K562 (cell line): Measurements from ENCODE around the gene OAT. TPM values are rescaled to one million over a fixed set of nuclear protein-coding genes. Genes with fewer than 3 reads are reported as not detected.

Source experiments
- CBFA2T2 ChIP-seq: fragments of 450-650 bp; conservative IDR thresholded peaks from 2 replicates; pipeline ENCODE4 v1.6.1; 2017; ENCODE audit warnings: mild to moderate bottlenecking
- ESRRA ChIP-seq: fragments of 450-650 bp; IDR thresholded peaks from 2 replicates; pipeline ENCODE4 v1.6.1; 2014; ENCODE audit warnings: low read depth, mild to moderate bottlenecking, moderate library complexity, borderline replicate concordance
- FOSL1 ChIP-seq: fragments of 200-800 bp; sonication (Bioruptor generic); conservative IDR thresholded peaks from 2 replicates; pipeline ENCODE4 v1.6.1; 2016; ENCODE audit warnings: missing genetic modification characterization, missing compliant biosample characterization
- GATA2 ChIP-seq: sonication (generic); formaldehyde crosslinking; IDR thresholded peaks from 2 replicates; pipeline ENCODE4 v1.4.0; 2020; ENCODE audit warnings: mild to moderate bottlenecking, missing genetic modification reagents
- JUNB ChIP-seq: fragments of 450-650 bp; formaldehyde crosslinking; conservative IDR thresholded peaks from 2 replicates; pipeline ENCODE4 v1.4.0; 2020; ENCODE audit warnings: mild to moderate bottlenecking
- KDM1A ChIP-seq, 2 experiments: fragments of 450-650 bp; IDR thresholded peaks; 2 replicates each; pipeline ENCODE4 v1.6.1; 2016; ENCODE audit warnings: mild to moderate bottlenecking in 2 of 2
- L3MBTL2 ChIP-seq: fragments of 450-650 bp; IDR thresholded peaks from 2 replicates; pipeline ENCODE4 v1.6.1; 2016; ENCODE audit warnings: mild to moderate bottlenecking, moderate library complexity
- NR2C2 ChIP-seq, 2 experiments: fragments of 200-800 bp in 1 of 2; sonication (Bioruptor generic) in 1 of 2; sonication (generic) in 1 of 2; formaldehyde crosslinking in 1 of 2; IDR thresholded peaks; 2 replicates each; pipeline versions ENCODE4 v1.6.1 to v1.8.0; 2016 to 2022; ENCODE audit warnings: mild to moderate bottlenecking in 1 of 2, missing compliant biosample characterization in 1 of 2, missing genetic modification characterization in 1 of 2, missing genetic modification reagents in 1 of 2
- NR4A1 ChIP-seq, 2 experiments: fragments of 250-450 bp in 1 of 2; fragments of 450-650 bp in 1 of 2; sonication (Bioruptor Pico) in 1 of 2; IDR thresholded peaks; 2 replicates each; pipeline versions ENCODE4 v1.4.0 to v1.6.1; 2016 to 2020; ENCODE audit warnings: mild to moderate bottlenecking in 2 of 2, missing compliant biosample characterization in 1 of 2, missing genetic modification characterization in 1 of 2, moderate library complexity in 1 of 2
- NRF1 ChIP-seq, 2 experiments: fragments of 450-650 bp; IDR thresholded peaks in 1 of 2; conservative IDR thresholded peaks in 1 of 2; 2 replicates each; pipeline ENCODE4 v1.6.1; 2014; ENCODE audit warnings: mild to moderate bottlenecking in 2 of 2
- PML ChIP-seq: IDR thresholded peaks from 2 replicates; pipeline ENCODE4 v1.6.1; 2012; ENCODE audit warnings: low read length, inconsistent platforms
- RBBP5 ChIP-seq: fragments of 200-600 bp; sonication (generic); IDR thresholded peaks from 2 replicates; pipeline ENCODE4 v1.6.1; 2012; ENCODE audit warnings: borderline replicate concordance, mild to moderate bottlenecking, low read length, control low read depth, inconsistent platforms; ENCODE audit not compliant: insufficient read depth, poor library complexity, severe bottlenecking
- RBFOX2 ChIP-seq: fragments of 200-400 bp; formaldehyde crosslinking; IDR thresholded peaks from 2 replicates; pipeline ENCODE4 v1.6.1; 2017; ENCODE audit warnings: low read depth, mild to moderate bottlenecking, low read length, moderate library complexity
- SIX5 ChIP-seq, 2 experiments: IDR thresholded peaks; 2 replicates each; pipeline ENCODE4 v1.6.1; 2011; ENCODE audit warnings: low read length in 2 of 2, borderline replicate concordance in 1 of 2, low read depth in 1 of 2, mild to moderate bottlenecking in 1 of 2, moderate library complexity in 1 of 2; ENCODE audit not compliant: insufficient read depth in 1 of 2
- SRSF3 ChIP-seq: fragments of 200-400 bp; formaldehyde crosslinking; IDR thresholded peaks from 2 replicates; pipeline ENCODE4 v1.6.1; 2016; ENCODE audit warnings: mild to moderate bottlenecking, low read length, moderate library complexity; ENCODE audit not compliant: insufficient read depth
- TFAM ChIP-seq: fragments of 250-450 bp; sonication (Bioruptor Pico); conservative IDR thresholded peaks from 2 replicates; pipeline ENCODE4 v1.5.0; 2021; ENCODE audit warnings: mild to moderate bottlenecking, moderate library complexity
- YY1 ChIP-seq, 3 experiments: IDR thresholded peaks; 2 replicates each; pipeline ENCODE4 v1.6.1; 2011; ENCODE audit warnings: low read length in 2 of 3, mild to moderate bottlenecking in 2 of 3, moderate library complexity in 2 of 3, borderline replicate concordance in 1 of 3, control low read depth in 1 of 3, low read depth in 1 of 3; ENCODE audit not compliant: insufficient read depth in 3 of 3, insufficient replicate concordance in 2 of 3, control insufficient read depth in 1 of 3, insufficient read length in 1 of 3; ENCODE audit errors: extremely low read depth in 1 of 3
- ZC3H11A ChIP-seq: IDR thresholded peaks from 2 replicates; pipeline ENCODE4 v1.6.1; 2012; ENCODE audit warnings: low read depth, low read length, improper control_type of control experiment
- ZNF324 ChIP-seq: fragments of 250-450 bp; sonication (Bioruptor Pico); IDR thresholded peaks from 2 replicates; pipeline ENCODE4 v1.4.0; 2020; ENCODE audit warnings: mild to moderate bottlenecking
- polyA plus RNA-seq, 8 experiments: library from polyadenylated mRNA; depleted of rRNA in 4 of 8; stranded (reverse) in 5 of 8; unstranded in 3 of 8; fragments of >200 nt; fragmentation: Nextera tagmentation in 2 of 8; fragmentation: Illumina TruSeq in 1 of 8; extraction: Ambion mirVana in 2 of 8; extraction: Trizol in 1 of 8; gene quantifications; 2 replicates each; pipeline versions ENCODE4 v1.2.1 to v1.2.3, GENCODE V29; 2011 to 2014; ENCODE audit warnings: inconsistent platforms in 1 of 8, missing spikeins in 1 of 8
- total RNA-seq, 7 experiments: library from RNA; depleted of rRNA in 6 of 7; stranded (reverse); fragments of >200 nt in 6 of 7; fragmentation: Illumina TruSeq in 2 of 7; extraction: Trizol in 2 of 7; gene quantifications; 2 replicates each; pipeline versions ENCODE4 v1.2.1 to v1.2.3, GENCODE V29; 2011 to 2021; ENCODE audit warnings: low replicate concordance in 1 of 7
- TF ChIP-seq, protein P1 (sequence below): fragments of 250-450 bp; sonication (Bioruptor Pico); IDR thresholded peaks from 2 replicates; pipeline ENCODE4 v1.9.0; 2021; ENCODE audit warnings: mild to moderate bottlenecking, inconsistent platforms
- TF ChIP-seq, protein P2 (sequence below): IDR thresholded peaks from 2 replicates; pipeline ENCODE4 v1.6.1; 2016; ENCODE audit warnings: missing genetic modification characterization, missing compliant biosample characterization

The OAT gene
- total and polyA plus RNA-seq, 9 of the 15 experiments (the other 6 are each of a cell fraction or from before 2014, with no cell fraction given): 100 to 312 (median 163) TPM

DNA sequence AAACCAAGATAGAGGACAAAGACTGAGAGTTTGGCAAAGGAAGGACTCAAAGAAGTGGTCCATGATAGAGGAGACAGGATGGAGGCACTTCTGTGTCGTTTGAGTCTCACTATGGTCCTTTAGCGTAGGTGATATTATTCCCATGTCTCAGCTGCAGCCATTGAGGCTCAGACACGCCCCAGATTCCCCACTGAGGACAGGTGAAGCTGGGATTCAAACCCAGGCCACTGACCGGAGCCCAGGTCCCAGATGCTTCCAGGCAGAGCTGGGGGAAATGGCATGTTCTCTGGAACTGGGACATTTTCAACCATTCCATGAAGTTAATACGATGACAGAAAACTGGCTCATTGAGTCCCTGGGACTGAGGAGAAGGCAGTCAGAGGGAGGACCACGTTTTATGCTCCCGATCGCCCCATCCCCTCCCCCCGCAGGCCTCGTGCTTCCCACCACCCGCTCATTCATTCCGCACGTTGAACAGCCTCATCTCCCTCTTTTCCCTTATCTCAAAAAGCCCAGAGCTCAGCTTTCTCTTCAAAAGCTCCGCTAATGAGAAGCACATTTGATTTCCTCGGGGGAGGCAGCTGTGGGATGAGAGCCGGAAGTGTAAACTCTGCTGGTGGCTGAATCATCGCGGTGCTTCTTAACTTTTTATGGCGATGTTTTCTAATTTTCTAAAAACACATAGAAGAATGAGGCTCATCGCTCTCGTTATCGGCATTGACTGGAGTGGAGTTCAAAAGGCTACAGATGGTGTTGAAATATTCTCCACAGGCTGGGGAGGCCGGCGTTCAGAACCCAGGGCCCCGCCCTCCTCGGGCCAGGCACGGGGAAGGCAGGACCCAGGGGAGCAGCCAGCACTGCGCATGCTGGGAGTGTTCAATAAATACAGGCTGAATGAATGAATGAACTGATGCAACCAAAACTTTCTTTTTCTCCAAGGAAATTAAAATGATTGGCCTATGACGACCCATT is 64.0 kb downstream of the OAT start (continued):
- TF ChIP-seq FOSL1 (tag): peak; percentile 70
- TF ChIP-seq, protein P1, sequence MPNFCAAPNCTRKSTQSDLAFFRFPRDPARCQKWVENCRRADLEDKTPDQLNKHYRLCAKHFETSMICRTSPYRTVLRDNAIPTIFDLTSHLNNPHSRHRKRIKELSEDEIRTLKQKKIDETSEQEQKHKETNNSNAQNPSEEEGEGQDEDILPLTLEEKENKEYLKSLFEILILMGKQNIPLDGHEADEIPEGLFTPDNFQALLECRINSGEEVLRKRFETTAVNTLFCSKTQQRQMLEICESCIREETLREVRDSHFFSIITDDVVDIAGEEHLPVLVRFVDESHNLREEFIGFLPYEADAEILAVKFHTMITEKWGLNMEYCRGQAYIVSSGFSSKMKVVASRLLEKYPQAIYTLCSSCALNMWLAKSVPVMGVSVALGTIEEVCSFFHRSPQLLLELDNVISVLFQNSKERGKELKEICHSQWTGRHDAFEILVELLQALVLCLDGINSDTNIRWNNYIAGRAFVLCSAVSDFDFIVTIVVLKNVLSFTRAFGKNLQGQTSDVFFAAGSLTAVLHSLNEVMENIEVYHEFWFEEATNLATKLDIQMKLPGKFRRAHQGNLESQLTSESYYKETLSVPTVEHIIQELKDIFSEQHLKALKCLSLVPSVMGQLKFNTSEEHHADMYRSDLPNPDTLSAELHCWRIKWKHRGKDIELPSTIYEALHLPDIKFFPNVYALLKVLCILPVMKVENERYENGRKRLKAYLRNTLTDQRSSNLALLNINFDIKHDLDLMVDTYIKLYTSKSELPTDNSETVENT (CRISPR knock-in tag): no peak
- peak; percentile 88 for TF ChIP-seq L3MBTL2
- TF ChIP-seq RBBP5: no peak
- TF ChIP-seq, protein P2, sequence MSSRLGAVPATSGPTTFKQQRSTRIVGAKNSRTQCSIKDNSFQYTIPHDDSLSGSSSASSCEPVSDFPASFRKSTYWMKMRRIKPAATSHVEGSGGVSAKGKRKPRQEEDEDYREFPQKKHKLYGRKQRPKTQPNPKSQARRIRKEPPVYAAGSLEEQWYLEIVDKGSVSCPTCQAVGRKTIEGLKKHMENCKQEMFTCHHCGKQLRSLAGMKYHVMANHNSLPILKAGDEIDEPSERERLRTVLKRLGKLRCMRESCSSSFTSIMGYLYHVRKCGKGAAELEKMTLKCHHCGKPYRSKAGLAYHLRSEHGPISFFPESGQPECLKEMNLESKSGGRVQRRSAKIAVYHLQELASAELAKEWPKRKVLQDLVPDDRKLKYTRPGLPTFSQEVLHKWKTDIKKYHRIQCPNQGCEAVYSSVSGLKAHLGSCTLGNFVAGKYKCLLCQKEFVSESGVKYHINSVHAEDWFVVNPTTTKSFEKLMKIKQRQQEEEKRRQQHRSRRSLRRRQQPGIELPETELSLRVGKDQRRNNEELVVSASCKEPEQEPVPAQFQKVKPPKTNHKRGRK (tag): no peak
- no peak for TF ChIP-seq ESRRA
- TF ChIP-seq NRF1 (conservative IDR thresholded peaks at IDR 0.05 in 1 of 2, IDR thresholded peaks at IDR 0.05 in 1 of 2): peak; percentile 81 to 84
- TF ChIP-seq NR2C2 (CRISPR knock-in tag; IDR thresholded peaks at IDR 0.05): no peak
- TF ChIP-seq NR2C2 (tag; IDR thresholded peaks at IDR 0.05): peak; percentile 30; the same call in 1 of the 2 replicates
- no peak for TF ChIP-seq NR4A1 (CRISPR knock-in tag; IDR thresholded peaks at IDR 0.05)
- no peak for TF ChIP-seq NR4A1 (tag; IDR thresholded peaks at IDR 0.05)
- TF ChIP-seq RBFOX2: no peak
- no peak for TF ChIP-seq ZC3H11A
- TF ChIP-seq TFAM (CRISPR knock-in tag): no peak
- TF ChIP-seq JUNB (CRISPR knock-in tag): no peak
- no peak for TF ChIP-seq PML
- TF ChIP-seq GATA2: no peak
- peak; percentile 52 for TF ChIP-seq CBFA2T2
- TF ChIP-seq SRSF3: no peak
- TF ChIP-seq ZNF324: no peak
- TF ChIP-seq YY1 (IDR thresholded peaks at IDR 0.05; ENCODE audit: borderline replicate concordance in 1 of 3, control insufficient read depth in 1 of 3, extremely low read depth in 1 of 3, insufficient read depth in 3 of 3, insufficient read length in 1 of 3, insufficient replicate concordance in 2 of 3, low read depth in 1 of 3, low read length in 2 of 3): no peak
- no peak for TF ChIP-seq SIX5 (IDR thresholded peaks at IDR 0.05; ENCODE audit: borderline replicate concordance in 1 of 2, insufficient read depth in 1 of 2, low read depth in 1 of 2, low read length in 2 of 2)
- TF ChIP-seq KDM1A (IDR thresholded peaks at IDR 0.05): peak; percentile 86 to 88
